Fibroblast of skin of back (primary cell): ENCODE data around the gene RREB1.

Experiments
- DNase-seq: peaks from one replicate; pipeline ENCODE4 v3.0.0-alpha.2; 2013

The RREB1 gene

GRCh38 chr6:7196685-7197283 is 89.0 kb downstream of the RREB1 start:
- no peak for DNase-seq

DNA sequence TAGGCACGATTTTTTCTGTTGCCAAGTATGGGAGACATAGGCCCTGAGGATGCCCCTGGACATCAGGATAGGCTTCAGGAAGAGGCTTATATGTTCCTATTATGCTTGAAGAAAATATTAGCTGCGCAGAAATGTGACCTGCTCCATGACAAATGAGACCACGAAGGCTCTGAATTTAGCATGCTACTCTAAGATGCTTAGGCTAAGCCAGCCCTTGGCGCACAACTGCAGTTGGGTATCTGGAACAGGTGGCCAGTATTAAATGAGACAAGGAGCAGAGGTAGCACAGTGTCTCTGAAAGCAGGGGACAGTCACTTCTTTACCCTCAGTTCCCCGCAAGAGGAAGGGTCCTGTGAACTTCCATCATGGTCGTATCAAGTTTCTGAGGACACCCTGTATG is 90.0 kb downstream of the RREB1 start:
- no peak for DNase-seq

GRCh38 chr6:7198833-7199800 is 91.4 kb downstream of the RREB1 start:
- no peak for DNase-seq

- no peak for DNase-seq
Measured at GRCh38 chr6:7200598-7201443, 93.1 kb downstream of the RREB1 start.

- DNase-seq = no peak
Measured at GRCh38 chr6:7201444-7201731, 93.6 kb downstream of the RREB1 start.

DNA sequence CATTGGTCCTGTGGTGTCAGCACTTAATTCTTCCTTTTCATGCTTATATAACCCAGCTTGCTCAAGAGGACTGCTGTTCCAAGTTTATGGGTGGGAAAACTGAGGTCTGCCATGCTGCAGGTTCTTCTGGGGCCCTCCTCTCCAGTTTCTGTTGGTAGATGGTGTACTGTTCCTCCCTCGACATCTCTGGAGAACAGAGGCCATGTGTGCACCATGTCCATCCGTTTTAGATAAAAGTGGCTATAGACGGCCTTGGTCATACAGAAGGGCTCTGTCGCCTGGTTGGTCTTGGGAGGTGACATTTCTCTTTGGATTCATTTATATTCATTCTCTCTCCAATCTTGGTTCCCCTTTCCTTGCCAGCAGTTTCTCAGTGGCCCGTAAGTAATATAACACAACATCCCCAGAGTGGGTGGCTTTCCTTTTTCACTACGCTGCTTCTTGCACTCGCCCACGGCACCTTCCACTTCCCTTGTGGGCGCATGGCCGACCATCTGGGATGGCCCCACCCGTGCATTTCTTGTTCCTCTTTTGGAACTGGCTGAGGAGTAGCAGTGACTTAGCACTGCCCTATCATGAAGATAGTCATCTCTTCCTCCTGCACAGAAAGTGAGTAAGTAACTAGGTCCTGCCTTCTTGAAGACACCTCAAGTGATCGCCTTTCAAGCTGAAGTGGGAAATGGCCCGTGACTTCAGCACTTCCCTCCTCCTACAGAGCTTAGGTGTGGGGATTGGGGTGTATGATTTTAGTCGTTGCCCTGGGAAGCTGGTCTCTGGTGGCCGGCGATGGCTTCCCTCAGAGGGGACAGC is 94.2 kb downstream of the RREB1 start:
- DNase-seq = no peak

DNA sequence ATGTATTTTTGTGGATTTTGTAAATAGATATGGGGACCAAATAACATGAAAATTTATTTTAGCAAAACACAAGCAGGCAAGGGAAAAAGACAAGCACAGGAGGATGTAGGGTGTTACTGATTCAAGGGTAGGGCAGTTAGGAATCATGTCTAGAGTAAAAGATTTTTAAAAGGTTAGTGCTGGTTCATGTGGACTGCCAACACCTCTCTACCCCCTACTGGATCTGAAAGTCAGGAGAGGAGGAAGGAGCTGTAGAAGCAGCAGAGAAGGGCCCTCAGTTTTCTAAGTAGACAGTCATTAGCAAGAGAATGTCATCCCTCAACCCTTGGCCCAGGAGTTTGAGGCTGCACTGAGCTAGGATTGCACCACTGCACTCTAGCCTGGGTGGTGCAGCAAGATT is 95.2 kb downstream of the RREB1 start:
- DNase-seq = no peak

GRCh38 chr6:7203939-7204338 is 96.2 kb downstream of the RREB1 start:
- DNase-seq = no peak

- peak; percentile 36 for DNase-seq
Measured at GRCh38 chr6:7204726-7205125, 97.0 kb downstream of the RREB1 start.

DNA sequence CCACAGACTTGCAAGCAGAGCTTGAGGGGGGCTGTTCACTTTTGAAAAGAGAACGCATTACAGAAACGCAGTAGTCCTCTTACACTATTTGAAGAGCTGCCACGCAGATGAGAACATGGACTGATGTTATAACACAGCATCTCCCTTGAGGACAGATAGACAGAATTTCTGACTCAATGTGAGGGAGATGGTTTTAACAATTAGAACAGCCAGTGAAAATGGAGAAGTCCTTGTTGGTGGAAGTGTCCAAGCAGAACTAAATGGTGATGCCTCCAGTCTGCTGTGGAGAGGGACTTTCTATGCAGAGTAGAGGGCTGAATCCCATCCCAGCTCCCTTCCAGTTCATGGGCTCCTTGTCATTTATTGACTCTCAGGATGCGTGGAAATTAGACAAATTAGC is 100.0 kb downstream of the RREB1 start:
- no peak for DNase-seq

DNA sequence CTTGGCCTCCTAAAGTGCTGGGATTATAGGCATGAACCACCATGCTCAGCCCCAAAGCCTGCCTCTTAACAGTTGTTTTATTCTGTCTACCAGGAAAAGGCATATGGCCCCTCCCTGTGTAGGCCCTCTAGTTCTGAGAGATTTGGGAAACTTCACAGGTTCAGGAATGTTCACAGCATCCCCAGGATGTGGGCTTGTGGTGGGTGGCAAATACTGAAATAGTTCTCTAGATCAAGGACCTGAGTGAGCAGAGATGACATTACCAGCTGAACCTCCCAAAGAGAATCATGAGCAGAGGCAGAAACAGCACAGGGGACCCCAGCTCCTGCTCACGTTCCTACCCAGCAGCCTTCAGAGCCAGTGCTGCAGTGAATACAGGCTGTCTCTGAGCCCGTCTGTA is 105.7 kb downstream of the RREB1 start:
- no peak for DNase-seq

- DNase-seq = no peak
Measured at GRCh38 chr6:7214468-7214867, 106.7 kb downstream of the RREB1 start.

DNA sequence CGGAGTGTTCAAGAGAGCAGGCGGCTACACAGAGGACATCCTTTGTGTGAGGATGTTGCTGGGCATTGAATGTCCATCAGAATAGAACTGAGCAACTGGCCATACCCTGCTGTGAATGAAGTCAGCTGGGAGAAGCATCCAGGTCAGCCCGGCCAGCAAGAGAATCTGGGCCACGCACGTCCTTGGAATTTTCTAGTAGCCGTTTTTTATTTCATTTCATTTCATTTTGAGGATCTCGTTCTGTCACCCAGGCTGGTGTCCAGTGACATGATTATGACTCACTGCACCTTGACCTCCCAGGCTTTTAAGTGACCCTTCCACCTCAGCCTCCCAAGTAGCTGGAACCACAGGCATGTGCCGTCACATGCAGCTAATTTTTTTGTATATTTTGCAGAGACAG is 107.4 kb downstream of the RREB1 start:
- no peak for DNase-seq

DNA sequence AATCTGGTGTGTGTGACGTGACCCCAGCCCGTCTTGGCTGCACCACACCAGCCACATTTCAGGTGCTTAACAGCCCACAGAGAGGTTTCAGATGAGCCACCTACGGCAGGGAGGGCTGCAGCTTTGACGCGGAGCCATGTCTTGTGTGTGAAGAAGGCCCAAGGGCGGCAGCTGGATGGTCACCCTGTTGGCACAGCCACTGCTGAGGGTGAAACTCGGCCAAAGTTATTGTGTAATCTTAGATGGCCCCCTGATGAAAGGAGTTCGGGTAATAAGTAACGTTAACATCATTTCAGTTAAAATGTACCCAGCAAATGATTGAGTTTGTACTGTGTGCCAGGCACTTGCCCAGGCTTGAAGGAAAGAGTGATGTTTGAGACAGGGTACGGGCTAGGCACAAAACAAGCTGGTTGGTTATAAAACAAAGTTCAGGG is 108.1 kb downstream of the RREB1 start:
- DNase-seq = no peak

DNA sequence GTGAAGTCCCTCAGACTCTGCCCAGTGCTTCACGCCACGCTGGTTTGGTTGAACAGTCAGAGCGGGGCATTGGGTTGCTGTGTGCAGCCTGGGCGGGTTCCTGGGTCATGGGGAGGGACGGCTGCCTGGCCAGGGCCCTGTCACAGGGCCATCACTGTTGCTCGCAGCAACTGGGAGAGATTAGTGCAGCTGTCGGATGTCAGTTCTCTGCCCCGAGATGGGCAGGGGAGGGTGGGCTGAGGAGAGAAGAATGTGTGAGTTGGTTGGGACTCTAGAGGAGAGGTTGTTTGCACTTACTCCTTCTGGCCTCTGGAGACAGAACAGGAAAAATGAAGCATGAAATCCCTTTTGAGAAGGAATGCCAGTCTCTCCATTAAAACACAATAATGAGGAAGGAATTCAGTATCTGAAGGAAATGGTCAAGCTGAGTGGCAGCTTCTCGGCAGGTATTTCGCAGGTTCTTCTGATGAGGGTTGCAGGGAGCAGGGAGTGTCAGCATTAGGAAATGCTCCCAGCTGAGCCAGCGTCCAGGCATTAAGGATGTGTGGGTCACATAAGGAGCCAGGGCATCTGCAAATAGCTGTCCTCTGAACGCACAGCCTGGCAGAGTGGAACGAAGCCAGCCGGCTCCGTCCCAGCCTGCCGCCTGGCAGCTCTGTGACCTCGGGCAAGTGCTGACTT is 109.3 kb downstream of the RREB1 start:
- DNase-seq = no peak

DNA sequence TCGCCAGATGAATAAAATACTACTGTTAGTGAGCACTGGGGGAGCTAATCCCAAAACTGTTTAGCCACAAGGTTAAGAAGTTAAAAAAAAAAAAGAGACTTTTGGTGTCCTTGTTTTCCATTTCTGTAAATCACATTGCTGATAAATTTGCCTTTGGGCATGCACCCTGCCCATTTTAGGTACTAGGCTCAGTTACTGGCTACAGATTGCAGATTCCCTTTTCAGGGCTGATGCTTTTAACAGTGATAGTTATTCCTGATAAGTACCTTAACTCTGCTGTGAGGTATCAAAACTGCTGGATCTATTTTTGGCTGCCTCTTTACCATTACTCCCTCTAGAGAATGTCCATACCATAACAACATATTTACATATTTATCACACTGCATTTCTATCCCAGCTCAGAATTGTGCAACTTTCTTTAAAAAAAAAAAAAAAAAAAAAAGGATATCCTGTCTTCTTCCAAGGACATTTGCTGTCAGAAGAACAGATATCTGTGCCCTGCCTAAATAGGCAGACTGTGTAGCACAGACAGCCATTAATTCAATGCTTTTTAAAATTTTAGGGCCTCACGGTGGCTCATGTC is 110.7 kb downstream of the RREB1 start:
- no peak for DNase-seq

- peak; percentile 55 for DNase-seq
Measured at GRCh38 chr6:7219310-7219709, 111.5 kb downstream of the RREB1 start.

GRCh38 chr6:7222197-7222596 is 114.4 kb downstream of the RREB1 start:
- no peak for DNase-seq

GRCh38 chr6:7224731-7225130 is 117.0 kb downstream of the RREB1 start:
- no peak for DNase-seq

DNA sequence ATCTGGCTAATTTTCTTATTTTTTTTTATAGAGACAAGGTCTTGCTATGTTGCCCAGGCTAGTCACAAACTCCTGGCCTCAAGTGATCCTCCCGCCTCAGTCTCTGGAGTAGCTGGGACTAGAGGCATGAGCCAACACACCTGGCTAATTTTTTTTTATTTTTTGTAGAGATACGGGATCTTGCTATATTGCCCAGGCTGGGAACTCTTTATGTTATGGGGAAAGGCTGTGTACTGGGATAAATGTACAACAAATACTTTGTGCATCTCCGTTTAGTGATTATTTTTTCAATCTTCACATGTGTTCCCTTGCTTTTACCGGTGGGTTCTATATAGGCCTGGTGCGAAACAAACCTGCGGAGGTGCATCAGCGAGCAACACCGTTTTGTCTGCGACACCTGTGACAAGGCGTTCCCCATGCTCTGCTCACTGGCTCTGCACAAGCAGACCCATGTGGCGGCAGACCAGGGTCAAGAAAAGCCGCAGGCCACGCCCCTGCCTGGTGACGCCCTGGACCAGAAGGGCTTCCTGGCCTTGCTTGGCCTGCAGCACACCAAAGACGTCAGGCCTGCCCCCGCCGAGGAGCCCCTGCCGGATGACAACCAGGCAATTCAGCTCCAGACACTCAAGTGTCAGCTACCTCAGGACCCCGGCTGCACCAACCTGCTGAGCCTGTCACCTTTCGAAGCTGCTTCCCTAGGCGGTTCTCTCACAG is 121.1 kb downstream of the RREB1 start:
- DNase-seq = no peak
